ENCODE measurements around the gene FHAD1. TPM values are rescaled to one million over a fixed set of nuclear protein-coding genes. Genes with fewer than 3 reads are reported as not detected.

FHAD1 gene
- total and polyA plus RNA-seq, 10 of the 15 experiments (the other 5 are each of a cell fraction or from before 2014, with no cell fraction given): 0.09 to 1.0 (median 0.32) TPM; not detected in 2

DNA sequence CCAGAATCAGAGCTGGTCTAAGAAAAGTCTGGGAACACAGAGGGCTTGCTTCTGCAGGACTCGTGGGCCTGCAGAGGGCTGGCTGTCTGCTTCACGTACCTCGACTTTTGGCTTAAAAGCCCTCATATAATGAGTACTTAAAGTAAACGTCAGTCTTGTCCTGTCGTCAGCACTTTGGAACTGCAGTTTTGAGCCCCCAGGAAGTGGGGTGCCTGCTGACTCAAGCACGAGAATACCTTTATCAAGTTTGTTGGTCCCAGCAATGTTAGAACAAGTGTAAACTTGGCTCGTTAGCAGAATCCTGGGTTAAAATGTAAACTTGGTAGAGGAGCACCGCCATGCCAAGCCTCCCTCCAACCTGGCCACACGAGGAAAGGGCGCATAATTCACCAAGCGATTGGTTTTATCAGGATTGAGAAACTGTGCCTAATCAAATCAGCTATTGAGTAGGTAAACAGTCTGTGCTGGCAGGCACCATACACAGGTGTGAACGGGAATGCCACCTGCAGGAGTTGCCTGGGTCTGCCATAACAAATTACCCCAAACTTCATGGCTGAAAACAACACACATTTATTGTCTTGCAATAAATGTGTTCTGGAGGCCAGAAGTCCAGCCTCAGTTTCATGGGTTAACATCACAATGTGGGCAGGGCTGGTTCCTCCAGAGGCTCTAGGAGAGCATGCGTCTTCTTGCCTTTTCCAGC, 45.0 kb upstream of the FHAD1 start:
- Histone ChIP-seq H3K4me1 (ENCODE audit: control insufficient read depth, insufficient read depth, low read length) (no peaks in the 10 kb centered on the region; the same call in 1 of the 2 replicates), H3K4me2 (ENCODE audit: control insufficient read depth, insufficient read depth) (no peak overlapping the region), H3K27me3 (replicated peaks in 1 of 2; ENCODE audit: control insufficient read depth in 2 of 2, insufficient read depth in 2 of 2, low read length in 1 of 2) (no peaks in the 10 kb centered on the region), H3K9me3 (replicated peaks; ENCODE audit: control insufficient read depth, insufficient read depth, low read length) (no peaks in the 10 kb centered on the region), H3K36me3 (ENCODE audit: control insufficient read depth in 2 of 2, insufficient read depth in 2 of 2, low read length in 1 of 2) (no peaks in the 10 kb centered on the region), H4K20me1 (ENCODE audit: control insufficient read depth, insufficient read depth) (no peaks in the 10 kb centered on the region), H3K79me2 (ENCODE audit: control insufficient read depth, insufficient read depth, low read length) (no peaks in the 10 kb centered on the region), H3K27ac (ENCODE audit: control insufficient read depth, insufficient read depth) (no peak overlapping the region), H2AFZ (ENCODE audit: control insufficient read depth, low read depth, low read length) (no peak overlapping the region), H3K4me3 (no peak overlapping the region), H3K9ac (ENCODE audit: control insufficient read depth, insufficient read depth, low read length) (no peak overlapping the region)
- ATAC-seq (no peak), DNase-seq (ENCODE audit: low read depth, low spot score) (no peak), FAIRE-seq (no peak)
- SMC1A ChIA-PET (ENCODE audit: uncharacterized antibody, unreplicated experiment): interaction anchor here (0.9 to 1.7 kb wide), 2 partner anchors 29 to 46 kb away, joined by 3 to 8 read pairs; no protein-coding TSS in a partner anchor
- RAD21 ChIA-PET (ENCODE audit: unreplicated experiment): no interaction called here
- no peak for TF ChIP-seq STAT3 (IDR thresholded peaks at IDR 0.05; ENCODE audit: low read depth, low read length)
- no peak for TF ChIP-seq NR2C2 (IDR thresholded peaks at IDR 0.05; ENCODE audit: borderline replicate concordance, control insufficient read depth, insufficient read length, low read depth)
- TF ChIP-seq BRCA1 (IDR thresholded peaks at IDR 0.05; ENCODE audit: low read depth, low read length): no peak
- no peak for TF ChIP-seq HDAC2 (IDR thresholded peaks at IDR 0.05)
- TF ChIP-seq TARDBP (IDR thresholded peaks at IDR 0.05; ENCODE audit: borderline replicate concordance): no peak
- TF ChIP-seq ZNF274 (IDR thresholded peaks at IDR 0.05; ENCODE audit: insufficient read depth, insufficient read length): no peak
- TF ChIP-seq NR2F1 (conservative IDR thresholded peaks at IDR 0.05): no peak
- TF ChIP-seq SREBF2 (IDR thresholded peaks at IDR 0.05; ENCODE audit: low read length): no peak
- no peak for TF ChIP-seq ZSCAN29 (IDR thresholded peaks at IDR 0.05)
- BruUV-seq (replicated peaks): no TSS peak
- POLR2A ChIA-PET: no interaction called here
- in situ Hi-C loops (cut with MboI) (no loop called here), intact Hi-C loops (cut with micrococcal nuclease; ENCODE audit: unreplicated experiment) (no loop called here)
- CTCF ChIA-PET: interaction anchor here (0.9 to 1.4 kb wide), 3 partner anchors 50 to 73 kb away, joined by 3 to 4 read pairs (median 3); no protein-coding TSS in a partner anchor
- 31% methylated on average over 13 of the region's 13 CpGs for WGBS (ENCODE audit: insufficient coverage, insufficient replicate concordance, low lambda C conversion rate, missing lambda C conversion rate)
